Left renal pelvis (tissue), 4 donors: ENCODE results near the gene PTCH1. TPM values are rescaled to one million over a fixed set of nuclear protein-coding genes. Genes with fewer than 3 reads are reported as not detected.
A peak's percentile ranks its signal among the peaks of the same experiment; 100 is the strongest.

Experiments
- DNase-seq, 4 donors: peaks; one replicate each; pipeline ENCODE4 v3.0.0-alpha.2; 2013; ENCODE audit warnings: low read depth in 4 of 4, low spot score in 3 of 4
- polyA plus RNA-seq, 4 donors: library from polyadenylated mRNA; unstranded; fragments of 120-200 nt; gene quantifications; one replicate each; pipeline ENCODE4 v1.2.1, GENCODE V29; 2013; ENCODE audit not compliant: insufficient read length in 4 of 4

The PTCH1 gene
- polyA plus RNA-seq, 4 donors, result 25.7 to 36.1 (median 30.0) TPM

DNA sequence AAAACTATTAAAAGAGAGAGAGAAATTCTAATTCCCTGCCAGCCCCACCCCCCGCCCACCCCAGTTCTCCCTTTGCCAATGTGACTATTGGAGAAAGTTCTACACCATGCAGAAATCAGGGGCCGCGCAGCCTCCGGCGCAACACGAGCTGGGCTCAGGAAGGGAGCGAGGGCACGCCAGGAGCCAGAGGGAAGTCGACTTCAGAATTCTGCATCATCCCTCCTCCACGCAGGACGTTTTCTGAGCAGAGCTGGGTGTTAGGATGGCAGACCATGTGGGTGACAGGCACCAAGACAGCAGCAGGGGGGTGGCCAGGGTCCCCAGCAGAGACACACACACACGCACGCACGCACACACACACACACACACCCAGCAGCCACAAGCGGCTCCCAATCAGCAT is 72.6 kb downstream of the PTCH1 start:
- DNase-seq, result no peak

DNA sequence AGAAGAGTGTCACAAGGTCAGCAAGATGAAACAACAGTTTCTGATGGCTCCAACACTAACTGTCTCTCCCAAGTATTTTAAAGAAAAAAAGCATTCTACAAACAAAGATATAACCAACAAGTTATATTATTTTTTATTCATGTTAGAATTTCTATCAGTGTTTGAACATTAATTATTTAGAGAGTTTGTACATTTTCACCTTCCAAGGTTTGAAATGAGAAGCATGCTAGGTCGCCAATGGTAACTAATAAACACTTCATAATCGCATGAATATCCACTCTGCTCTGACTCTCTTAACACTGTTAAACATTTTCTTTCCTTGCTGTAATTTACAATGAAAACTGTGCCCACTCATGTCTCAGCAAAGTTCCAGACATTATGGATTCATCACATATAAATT is 73.5 kb downstream of the PTCH1 start:
- DNase-seq, result no peak

DNA sequence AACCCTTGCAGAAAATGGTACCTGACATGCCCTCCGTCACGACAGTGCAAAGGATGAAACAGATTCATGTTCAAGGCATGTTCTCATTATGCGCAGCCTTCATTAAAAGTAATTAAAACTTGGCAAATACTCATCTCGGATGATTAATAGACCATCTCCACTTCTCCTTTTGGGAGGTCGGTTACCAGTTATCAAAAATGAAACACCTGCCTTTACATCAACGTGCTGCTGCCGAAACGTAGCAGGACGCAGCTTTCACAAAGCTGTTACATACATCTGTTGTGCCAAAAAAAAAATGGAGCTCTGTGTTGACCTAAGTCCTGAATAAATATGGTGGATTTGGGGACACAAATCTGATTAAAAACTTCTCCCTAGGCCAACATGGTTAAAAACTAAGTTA is 75.7 kb downstream of the PTCH1 start:
- no peak for DNase-seq

DNA sequence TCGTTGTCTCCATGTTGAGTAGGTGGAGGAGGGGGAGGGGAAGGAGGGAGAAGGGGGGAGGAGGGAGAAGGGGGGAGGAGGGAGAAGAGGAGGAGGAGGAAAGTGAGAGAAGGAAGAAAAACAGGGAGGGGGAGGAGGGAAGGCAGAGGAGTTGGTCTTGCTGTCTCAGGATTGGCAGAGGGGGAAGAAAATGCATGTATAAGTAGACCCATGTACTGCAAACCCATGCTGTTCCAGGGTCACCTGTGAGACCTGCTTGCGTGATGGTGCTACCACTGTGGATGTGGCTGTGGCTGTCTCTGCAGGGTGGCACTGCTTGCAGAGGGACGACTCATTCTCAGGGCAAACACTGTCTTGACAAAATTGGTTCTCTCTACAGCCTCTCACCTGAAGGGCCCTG is 76.3 kb downstream of the PTCH1 start:
- no peak for DNase-seq

GRCh38 chr9:95438561-95439357 is 78.0 kb downstream of the PTCH1 start:
- DNase-seq, result no peak

DNA sequence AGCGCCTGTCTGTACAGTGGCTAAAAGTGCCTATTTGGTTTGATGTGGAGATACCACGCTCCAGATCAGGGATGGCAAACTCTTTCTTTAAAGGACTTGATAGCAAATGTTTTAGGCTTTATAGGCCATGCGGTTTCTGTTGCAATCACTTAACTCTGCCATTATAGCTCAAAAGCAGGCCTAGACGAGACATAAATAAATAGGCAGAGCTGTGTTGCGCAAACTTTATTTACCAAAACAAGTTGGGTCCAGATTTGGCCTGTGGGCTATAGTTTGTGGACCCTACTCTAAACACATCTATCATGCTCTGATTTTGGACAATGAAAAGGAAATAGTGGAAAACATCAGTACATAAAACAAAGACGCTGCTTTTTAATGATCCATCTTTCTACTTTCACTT is 79.2 kb downstream of the PTCH1 start:
- no peak for DNase-seq

- DNase-seq, result no peak
Measured at GRCh38 chr9:95436416-95436815, 80.4 kb downstream of the PTCH1 start.

GRCh38 chr9:95435074-95435728 is 81.6 kb downstream of the PTCH1 start:
- DNase-seq, result no peak

DNA sequence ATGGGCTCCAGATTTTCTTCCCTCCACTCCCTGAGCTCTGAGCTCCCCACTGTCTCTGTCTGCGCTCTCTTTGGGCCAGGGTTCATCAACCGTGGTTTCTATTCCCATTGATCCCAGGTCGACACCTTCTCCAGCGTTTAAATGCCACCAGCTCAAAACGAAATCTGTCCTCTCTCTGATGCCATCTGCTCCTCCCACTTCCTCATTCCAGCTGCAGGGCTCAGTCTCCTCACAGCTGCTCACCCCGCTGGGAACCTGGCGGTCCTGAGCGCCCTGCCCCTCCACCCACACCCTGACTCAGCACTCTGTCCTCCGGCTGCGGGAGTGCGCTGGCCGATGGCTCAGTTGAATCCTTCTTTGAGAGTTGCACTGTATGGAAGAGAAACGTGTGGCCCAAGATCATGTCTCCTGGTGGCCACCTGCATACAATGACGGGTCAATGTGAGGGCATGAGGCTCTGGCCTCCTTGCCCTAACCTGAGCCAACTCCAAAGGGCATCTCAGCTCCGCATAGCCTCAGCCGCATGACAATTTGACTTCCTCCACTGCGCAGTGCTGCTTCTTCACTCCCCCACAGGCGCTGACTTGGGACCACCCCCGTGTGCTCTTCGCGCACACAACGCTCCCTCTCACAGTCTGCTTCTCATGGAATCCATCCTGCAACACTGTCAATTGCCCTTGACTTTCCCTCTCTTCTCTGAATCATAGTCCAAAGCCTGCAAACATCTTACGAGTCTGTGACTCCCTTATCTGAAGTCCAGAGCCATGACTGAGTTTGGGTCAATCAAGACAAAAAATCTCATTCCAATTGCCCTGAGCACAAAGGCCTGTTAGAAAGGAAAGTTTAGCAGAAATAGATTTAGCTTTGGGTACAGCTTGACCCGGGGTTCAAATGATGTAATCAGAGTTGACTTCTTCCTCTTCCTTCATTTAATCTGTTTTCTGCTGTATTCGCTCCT is 82.4 kb downstream of the PTCH1 start:
- DNase-seq, result no peak

GRCh38 chr9:95433096-95433819 is 83.5 kb downstream of the PTCH1 start:
- DNase-seq, result no peak

- DNase-seq, result no peak
Measured at GRCh38 chr9:95431286-95431685, 85.5 kb downstream of the PTCH1 start.

DNA sequence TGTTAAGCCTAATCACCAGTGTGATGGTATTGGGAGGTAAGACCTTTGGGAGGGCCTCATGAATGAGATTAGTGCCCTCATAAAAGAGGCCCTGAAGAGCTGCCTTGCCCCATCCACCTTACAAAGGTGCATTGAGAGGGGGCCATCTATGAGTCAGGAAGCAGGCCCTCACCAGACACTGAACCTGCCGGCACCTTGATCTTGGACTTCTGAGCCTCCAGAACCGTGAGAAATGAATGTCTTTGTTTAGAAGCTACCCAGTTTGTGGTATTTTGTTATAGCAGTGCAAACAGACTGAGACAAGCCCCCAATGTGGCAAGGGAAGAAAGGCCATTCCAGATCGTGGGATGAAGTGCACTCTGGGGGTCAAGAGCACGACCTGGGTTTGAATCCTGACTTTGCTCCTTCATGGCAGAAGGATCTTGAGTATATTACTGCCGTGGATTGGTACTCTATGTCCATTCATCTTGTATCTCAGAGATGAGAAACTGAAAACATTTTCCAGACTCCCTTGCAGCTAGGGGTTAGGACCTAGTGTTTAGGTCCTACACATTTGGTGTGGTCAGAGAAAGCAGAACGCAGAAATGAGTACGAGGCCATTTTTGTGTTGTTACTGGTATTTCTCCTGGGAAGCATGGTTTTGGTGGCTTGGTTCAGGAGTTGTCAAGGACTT is 86.7 kb downstream of the PTCH1 start:
- DNase-seq, result no peak

DNA sequence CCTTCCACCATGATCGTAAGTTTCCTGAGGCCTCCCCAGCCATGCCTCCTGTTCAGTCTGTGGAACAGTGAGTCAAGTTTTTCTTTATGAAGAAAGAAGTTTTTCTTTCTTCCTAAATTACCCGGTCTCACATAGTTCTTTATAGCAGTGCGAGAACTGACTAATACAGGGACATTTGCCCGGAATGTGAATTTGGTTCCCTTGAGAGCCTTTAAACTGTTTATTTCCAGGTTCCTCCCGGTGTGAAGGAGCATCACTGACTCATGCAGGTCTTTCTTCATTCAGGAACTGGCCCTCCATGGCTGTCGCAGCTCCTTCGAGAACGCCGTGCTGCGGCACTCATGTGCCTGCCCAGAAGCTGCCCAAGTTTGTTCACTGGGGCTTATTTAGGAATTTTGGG is 87.7 kb downstream of the PTCH1 start:
- no peak for DNase-seq

DNA sequence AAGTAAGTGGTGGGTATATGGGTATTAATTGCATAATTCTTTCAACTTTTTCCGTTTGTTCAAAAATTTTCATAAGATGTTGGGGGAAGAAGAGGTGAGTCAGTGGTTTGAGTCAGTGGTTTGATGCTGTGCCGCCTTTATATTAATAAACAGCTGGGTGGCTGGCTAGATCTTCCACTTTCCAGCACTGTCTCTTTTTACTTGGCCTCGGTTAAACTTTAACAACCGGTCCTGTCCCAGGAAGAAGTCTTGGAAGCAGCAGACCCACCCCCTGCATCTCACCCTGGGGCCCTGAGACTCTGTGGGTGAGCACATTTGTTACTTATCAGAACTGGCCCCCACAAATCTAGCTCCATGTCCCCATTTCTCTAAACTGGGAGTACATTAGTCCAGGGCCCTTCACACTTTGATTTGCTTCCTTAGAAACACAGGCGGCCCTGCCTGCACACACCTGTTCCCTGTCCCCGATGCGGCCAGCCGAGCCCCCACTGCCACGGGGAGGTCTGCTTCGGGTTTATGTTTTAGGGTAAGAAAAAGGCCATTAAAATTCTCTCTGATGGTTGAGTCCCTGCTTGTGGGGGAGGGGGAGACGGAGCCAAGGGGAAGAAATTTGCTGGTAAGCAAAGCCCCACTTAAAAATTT is 90.7 kb downstream of the PTCH1 start:
- DNase-seq, result peak; percentile 12 to 33 (median 18)

DNA sequence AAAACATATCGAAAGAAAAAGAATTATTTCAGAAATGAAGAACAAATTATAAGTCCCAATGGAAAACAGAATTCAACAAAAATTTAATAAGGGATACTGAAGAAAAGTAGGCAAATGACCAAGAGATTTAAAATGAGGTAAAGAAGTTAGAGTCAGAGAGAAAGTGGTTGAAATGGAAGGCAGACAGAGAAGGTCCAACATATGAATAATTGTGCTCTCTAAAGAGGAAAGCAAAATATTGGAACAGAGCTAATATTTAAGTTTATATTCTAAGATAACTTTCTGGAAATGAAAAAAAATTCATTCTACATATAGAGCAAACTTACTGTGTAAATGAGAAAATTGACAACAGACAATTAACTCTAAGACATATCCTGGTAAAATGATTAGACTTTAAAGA is 94.1 kb downstream of the PTCH1 start:
- DNase-seq, result no peak

DNA sequence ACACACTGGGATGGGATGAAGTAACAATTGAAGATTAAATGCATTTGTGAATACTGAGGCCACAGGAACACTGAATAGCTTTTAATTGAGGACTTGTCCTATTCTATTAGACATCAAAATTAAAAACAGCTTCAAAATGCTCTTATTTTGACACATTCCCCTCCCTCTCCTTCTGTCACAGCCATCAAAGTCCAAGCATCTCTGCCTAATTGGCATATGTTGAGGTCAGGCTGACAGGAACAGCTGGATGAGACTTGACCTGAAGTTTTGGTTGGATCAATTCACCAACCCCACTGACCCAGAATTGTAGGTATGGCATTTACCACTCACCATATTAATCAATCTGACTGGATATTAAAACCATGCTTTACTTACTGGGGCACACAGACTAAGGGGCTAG is 96.3 kb downstream of the PTCH1 start:
- no peak for DNase-seq

GRCh38 chr9:95419444-95419843 is 97.3 kb downstream of the PTCH1 start:
- no peak for DNase-seq

- DNase-seq, result no peak
Measured at GRCh38 chr9:95415158-95415557, 101.6 kb downstream of the PTCH1 start.

GRCh38 chr9:95413793-95414192 is 103.0 kb downstream of the PTCH1 start:
- no peak for DNase-seq
